ENCODE results near the gene FRAS1.

Gene FRAS1

DNA sequence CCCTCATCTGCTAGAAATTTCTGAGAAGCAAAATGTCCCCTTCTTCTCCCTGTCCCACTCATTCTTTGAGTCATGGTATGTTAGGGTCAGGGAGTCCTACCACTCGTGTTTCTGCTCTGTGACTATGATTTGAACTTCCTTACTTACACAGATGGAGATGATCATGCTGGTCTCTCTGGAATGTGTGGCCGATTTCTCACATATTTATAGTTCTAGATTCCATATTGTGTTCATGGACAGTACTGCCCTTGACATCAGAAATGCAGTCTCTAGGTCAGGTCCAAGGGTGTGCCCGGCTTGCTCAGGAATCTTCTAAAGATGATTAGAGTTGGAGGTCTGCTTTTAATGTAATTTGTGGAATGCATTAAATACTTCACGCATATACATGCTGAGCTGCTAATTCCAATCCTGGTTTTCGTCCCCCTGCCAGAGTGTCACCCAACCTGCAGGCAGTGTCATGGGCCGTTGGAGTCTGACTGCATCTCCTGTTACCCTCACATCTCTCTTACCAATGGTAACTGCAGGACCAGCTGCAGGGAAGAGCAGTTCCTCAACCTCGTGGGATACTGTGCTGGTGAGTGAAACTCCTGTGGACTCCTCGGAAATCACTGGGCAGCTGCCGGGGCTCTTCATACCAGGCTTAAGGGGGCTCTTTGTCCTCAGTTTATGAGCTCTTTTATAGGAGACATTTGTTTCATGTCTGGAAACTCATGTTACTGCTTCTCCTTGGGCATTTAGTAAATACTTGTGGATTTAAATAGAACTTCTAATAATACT lies 280.3 kb downstream of the FRAS1 start:
- H3K4me3 ChIP-seq (ENCODE audit: low read depth, low read length) = no peak overlapping the region
- no peak for DNase-seq (ENCODE audit: low read depth)
- TF ChIP-seq, protein P1, sequence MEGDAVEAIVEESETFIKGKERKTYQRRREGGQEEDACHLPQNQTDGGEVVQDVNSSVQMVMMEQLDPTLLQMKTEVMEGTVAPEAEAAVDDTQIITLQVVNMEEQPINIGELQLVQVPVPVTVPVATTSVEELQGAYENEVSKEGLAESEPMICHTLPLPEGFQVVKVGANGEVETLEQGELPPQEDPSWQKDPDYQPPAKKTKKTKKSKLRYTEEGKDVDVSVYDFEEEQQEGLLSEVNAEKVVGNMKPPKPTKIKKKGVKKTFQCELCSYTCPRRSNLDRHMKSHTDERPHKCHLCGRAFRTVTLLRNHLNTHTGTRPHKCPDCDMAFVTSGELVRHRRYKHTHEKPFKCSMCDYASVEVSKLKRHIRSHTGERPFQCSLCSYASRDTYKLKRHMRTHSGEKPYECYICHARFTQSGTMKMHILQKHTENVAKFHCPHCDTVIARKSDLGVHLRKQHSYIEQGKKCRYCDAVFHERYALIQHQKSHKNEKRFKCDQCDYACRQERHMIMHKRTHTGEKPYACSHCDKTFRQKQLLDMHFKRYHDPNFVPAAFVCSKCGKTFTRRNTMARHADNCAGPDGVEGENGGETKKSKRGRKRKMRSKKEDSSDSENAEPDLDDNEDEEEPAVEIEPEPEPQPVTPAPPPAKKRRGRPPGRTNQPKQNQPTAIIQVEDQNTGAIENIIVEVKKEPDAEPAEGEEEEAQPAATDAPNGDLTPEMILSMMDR (IDR thresholded peaks at IDR 0.05; ENCODE audit: low read depth, low read length, missing control alignments) = no peak

DNA sequence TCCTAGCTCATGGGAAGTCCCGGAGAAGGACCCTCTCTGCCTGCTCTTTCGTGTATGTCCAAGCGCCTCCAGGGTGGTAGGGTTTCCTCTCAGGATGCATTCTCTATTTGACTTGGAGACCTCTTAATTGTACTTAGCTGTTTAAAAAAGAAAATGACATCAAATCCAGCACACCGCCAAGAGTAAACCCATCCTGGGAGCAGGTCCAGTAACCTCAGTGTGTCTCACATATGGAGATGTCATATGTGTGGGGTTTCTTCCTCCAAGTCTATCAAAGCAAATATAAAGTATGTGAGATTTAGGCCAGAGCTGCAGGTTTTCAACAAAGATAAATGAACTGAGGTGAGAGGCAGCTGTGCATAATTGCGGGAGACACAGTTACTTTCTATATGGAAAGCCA lies 285.0 kb downstream of the FRAS1 start:
- TF ChIP-seq, protein P1 (IDR thresholded peaks at IDR 0.05; ENCODE audit: low read depth, low read length, missing control alignments) = no peak
- no peak for DNase-seq (ENCODE audit: low read depth)
- no peak overlapping the region for H3K4me3 ChIP-seq (ENCODE audit: low read depth, low read length)

DNA sequence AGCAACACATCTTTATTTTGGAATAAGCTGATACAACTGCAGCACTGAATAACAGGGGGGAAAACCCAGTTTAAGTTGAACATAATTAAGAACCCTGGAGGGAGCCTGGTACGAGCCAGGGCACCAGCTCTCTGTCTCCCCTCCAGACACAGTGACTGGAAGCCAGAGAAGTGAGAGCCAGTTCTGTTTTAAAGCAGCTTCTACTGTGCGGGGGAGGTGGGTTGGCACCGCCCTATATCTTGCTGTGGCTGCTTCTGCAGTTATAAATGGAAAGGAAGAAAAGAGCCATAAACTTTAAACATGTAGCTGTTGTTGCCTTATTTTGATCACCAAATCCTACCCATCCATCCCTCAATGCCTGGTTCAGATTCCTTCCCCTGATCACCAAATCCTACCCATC lies 286.6 kb downstream of the FRAS1 start:
- TF ChIP-seq, protein P1 (IDR thresholded peaks at IDR 0.05; ENCODE audit: low read depth, low read length, missing control alignments) = no peak
- H3K4me3 ChIP-seq (ENCODE audit: low read depth, low read length) = no peak overlapping the region
- no peak for DNase-seq (ENCODE audit: low read depth)

GRCh38 chr4:78345237-78345636 lies 288.1 kb downstream of the FRAS1 start:
- no peak overlapping the region for H3K4me3 ChIP-seq (ENCODE audit: low read depth, low read length)
- DNase-seq (ENCODE audit: low read depth) = no peak
- TF ChIP-seq, protein P1 (IDR thresholded peaks at IDR 0.05; ENCODE audit: low read depth, low read length, missing control alignments) = no peak

DNA sequence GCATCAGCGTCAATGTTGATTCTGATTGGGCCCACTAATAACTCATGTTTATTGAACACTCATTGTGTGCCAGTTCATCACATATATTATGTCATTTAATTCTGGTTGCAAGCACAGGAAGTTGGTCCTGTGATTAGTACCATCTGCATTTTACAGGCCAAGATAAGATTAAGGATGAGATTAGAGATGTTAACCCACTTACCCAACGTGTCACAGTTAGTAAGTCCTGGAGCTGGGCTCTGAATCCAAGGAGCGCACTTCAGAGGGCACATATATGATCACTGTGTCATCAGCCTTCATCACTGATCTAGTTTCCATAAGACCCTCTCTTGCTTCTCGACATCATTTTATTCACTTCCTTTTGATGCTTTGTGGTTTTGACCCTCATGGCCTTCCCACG lies 289.1 kb downstream of the FRAS1 start:
- no peak overlapping the region for H3K4me3 ChIP-seq (ENCODE audit: low read depth, low read length)
- TF ChIP-seq, protein P1 (IDR thresholded peaks at IDR 0.05; ENCODE audit: low read depth, low read length, missing control alignments) = no peak
- DNase-seq (ENCODE audit: low read depth) = no peak

DNA sequence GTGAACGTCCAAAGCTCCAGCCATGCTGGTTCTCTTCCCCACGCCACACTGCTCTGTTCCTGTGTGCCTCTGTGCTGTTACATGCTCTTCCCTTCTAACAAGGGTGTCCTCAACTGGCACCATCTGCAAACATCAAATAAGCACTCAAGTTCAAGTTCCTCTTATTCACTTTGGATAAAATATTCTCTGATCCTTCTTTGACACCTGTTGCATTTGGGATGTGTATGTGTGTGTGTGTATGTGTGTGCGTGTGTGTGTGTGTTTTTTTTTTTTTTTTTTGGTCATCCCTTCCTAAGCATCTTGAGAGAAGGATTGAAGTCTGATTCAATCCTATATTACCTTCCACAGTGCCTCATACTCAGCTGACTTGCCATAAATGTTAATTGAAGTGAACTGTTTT lies 290.4 kb downstream of the FRAS1 start:
- no peak for DNase-seq (ENCODE audit: low read depth)
- H3K4me3 ChIP-seq (ENCODE audit: low read depth, low read length) = no peak overlapping the region
- TF ChIP-seq, protein P1 (IDR thresholded peaks at IDR 0.05; ENCODE audit: low read depth, low read length, missing control alignments) = no peak

DNA sequence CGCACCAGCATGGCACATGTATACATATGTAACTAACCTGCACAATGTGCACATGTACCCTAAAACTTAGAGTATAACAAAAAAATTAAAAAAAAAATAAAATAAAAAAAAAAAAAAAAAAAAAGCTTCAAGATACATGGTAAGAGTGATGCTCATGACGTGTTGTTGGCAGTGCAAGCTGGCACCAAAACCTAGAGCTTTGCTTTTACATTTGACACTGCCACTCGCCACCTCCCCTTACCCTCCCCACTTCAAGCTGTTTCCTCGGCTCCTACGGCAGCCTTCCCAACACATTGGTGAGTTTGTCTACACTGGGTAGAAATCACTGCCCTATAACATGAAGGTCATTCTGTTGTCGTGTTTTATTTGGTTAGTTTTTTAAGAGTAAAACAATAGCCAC lies 296.8 kb downstream of the FRAS1 start:
- H3K4me3 ChIP-seq (ENCODE audit: low read depth, low read length) = no peak overlapping the region
- no peak for DNase-seq (ENCODE audit: low read depth)
- TF ChIP-seq, protein P1 (IDR thresholded peaks at IDR 0.05; ENCODE audit: low read depth, low read length, missing control alignments) = no peak
